ENCODE data around the gene EOGT.

Gene EOGT

DNA sequence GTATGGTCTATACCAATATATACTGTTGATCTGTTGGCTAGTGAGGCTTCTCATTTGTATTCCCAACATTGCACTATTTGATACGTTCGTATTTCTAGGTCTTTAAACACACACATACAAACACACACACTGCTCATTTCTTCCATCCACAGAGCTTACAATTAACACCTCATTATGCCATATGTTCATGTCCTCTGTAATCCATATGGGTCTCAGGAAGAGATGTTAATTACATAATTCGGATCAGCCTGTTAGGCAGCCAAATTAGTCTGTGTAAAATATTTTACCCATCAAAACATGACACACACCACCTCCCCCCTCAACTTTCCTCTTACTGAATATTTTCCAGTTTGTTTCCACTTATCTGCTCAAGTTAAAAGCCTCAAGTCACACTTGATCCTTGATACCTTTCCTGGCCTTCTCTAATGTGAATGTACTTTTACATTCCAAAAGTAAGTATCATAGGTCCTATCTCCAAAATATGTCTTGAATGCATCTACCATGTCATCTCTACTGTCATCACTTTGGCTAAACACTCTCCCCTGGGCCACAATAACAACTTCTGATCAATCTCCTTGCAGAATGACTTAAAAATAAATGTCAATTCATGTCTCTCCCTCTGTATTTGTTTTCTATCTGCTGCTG is 28.2 kb downstream of the EOGT start:
- H3K4me3 ChIP-seq (ENCODE audit: low read length), result no peak overlapping the region
- TF ChIP-seq, protein P1, sequence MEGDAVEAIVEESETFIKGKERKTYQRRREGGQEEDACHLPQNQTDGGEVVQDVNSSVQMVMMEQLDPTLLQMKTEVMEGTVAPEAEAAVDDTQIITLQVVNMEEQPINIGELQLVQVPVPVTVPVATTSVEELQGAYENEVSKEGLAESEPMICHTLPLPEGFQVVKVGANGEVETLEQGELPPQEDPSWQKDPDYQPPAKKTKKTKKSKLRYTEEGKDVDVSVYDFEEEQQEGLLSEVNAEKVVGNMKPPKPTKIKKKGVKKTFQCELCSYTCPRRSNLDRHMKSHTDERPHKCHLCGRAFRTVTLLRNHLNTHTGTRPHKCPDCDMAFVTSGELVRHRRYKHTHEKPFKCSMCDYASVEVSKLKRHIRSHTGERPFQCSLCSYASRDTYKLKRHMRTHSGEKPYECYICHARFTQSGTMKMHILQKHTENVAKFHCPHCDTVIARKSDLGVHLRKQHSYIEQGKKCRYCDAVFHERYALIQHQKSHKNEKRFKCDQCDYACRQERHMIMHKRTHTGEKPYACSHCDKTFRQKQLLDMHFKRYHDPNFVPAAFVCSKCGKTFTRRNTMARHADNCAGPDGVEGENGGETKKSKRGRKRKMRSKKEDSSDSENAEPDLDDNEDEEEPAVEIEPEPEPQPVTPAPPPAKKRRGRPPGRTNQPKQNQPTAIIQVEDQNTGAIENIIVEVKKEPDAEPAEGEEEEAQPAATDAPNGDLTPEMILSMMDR (IDR thresholded peaks at IDR 0.05; ENCODE audit: insufficient read depth, low read depth, low read length, missing control alignments), result no peak
- no peak for DNase-seq (ENCODE audit: low read depth)

- no peak overlapping the region for H3K4me3 ChIP-seq (ENCODE audit: low read length)
- no peak for DNase-seq (ENCODE audit: low read depth)
- TF ChIP-seq, protein P1 (IDR thresholded peaks at IDR 0.05; ENCODE audit: insufficient read depth, low read depth, low read length, missing control alignments), result no peak
Observed at GRCh38 chr3:68984011-68984530, 29.4 kb downstream of the EOGT start.

GRCh38 chr3:68977486-68978167 is 35.9 kb downstream of the EOGT start:
- no peak for DNase-seq (ENCODE audit: low read depth)
- TF ChIP-seq, protein P1 (IDR thresholded peaks at IDR 0.05; ENCODE audit: insufficient read depth, low read depth, low read length, missing control alignments), result no peak
- H3K4me3 ChIP-seq (ENCODE audit: low read length), result no peak overlapping the region

DNA sequence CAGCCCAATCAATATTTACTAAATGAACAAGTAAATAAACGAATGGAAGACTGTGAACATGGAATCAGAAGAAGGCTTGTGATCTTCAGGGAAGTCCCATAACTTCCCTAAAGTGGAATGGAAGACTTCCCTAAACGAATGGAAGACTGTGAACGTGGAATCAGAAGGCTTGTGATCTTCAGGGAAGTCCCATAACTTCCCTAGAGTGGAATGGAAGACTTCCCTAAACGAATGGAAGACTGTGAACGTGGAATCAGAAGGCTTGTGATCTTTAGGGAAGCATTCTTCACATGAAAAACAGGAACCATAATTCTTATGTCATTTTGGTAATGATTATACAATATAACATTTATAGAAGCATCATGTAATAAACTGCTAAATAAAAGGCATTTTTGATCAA is 38.8 kb downstream of the EOGT start:
- TF ChIP-seq, protein P1 (IDR thresholded peaks at IDR 0.05; ENCODE audit: insufficient read depth, low read depth, low read length, missing control alignments), result no peak
- DNase-seq (ENCODE audit: low read depth), result no peak
- H3K4me3 ChIP-seq (ENCODE audit: low read length), result no peak overlapping the region

GRCh38 chr3:68973639-68974038 is 39.8 kb downstream of the EOGT start:
- TF ChIP-seq, protein P1 (IDR thresholded peaks at IDR 0.05; ENCODE audit: insufficient read depth, low read depth, low read length, missing control alignments), result no peak
- DNase-seq (ENCODE audit: low read depth), result peak; percentile 6
- no peak overlapping the region for H3K4me3 ChIP-seq (ENCODE audit: low read length)

DNA sequence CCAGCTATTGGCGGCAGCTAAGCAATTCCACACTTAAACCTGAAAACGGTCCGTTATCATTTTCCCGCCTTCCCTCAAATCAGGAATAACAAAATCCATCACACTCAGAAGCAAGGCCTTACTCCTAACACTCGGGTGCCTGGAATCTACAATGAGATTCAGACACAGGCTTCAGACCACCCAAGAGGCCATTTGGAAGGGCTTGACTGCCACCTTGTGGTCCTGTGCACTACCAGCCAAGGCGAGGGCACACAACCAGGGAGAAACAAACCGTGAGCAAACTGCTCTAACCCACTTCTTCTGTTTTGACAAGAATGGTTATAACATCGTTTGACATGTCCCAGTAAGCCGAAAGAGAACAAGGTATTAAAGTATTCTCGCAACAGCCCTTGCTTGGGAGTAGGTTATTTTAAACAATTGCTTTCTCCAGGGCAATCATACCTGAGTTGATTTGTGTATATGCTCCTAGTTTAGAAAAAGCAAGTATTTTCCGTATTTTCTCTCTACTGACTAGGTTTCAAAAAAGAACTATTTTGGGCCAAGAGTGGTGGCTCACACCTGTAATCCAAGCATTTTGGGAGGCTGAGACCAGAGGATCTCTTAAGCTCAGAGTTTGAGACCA is 41.0 kb downstream of the EOGT start:
- TF ChIP-seq, protein P1 (IDR thresholded peaks at IDR 0.05; ENCODE audit: insufficient read depth, low read depth, low read length, missing control alignments), result peak; percentile 70
- peak; percentile 59 for DNase-seq (ENCODE audit: low read depth)
- H3K4me3 ChIP-seq (ENCODE audit: low read length), result no peak overlapping the region

Measured in epithelial cell of esophagus (primary cell).